GM21423 (cell line): Measurements from ENCODE around the gene NR1H2.

Source experiments
- ATAC-seq: cut with Tn5 transposase; IDR thresholded peaks from one replicate; pipeline ENCODE4 v1.9.1; 2021; ENCODE audit warnings: mild to moderate bottlenecking, moderate library complexity; ENCODE audit not compliant: unreplicated experiment

The NR1H2 gene

DNA sequence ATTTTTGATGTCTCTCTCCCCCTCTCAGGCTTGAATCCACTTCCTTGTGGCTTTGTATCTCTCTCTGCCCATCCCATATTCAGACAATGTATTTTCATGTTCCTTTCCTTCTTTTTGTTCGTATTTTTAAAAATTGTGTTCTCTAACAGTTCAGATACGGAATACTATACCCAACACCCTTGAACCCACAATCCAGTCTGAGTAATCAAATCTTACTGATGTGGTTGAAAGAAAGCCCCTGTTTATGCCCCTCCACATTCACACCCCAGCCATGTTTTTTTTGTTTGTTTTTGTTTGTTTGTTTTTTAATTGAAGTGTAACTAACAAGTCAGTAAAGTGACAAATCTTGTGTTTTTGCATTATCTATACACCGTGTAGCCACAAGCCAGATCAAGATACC lies 43.9 kb downstream of the NR1H2 start:
- no peak for ATAC-seq

DNA sequence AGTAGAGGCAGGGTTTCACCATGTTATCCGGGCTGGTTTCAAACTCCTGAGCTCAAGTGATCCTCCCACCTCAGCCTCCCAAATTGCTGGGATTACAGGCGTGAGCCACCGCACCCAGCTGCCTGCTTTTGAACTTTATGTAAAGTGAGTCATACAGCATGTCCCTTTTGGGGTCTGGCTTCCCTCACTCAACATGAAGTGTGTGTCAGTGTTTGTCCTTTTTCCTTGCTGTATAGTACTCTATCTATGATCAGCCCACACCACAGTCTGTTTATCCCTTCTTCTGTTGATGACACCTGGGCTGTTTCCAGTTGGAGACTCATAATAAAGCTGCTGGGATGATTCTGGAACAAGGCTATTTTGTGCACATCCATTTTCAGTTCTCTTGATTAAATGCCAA lies 44.6 kb downstream of the NR1H2 start:
- no peak for ATAC-seq

DNA sequence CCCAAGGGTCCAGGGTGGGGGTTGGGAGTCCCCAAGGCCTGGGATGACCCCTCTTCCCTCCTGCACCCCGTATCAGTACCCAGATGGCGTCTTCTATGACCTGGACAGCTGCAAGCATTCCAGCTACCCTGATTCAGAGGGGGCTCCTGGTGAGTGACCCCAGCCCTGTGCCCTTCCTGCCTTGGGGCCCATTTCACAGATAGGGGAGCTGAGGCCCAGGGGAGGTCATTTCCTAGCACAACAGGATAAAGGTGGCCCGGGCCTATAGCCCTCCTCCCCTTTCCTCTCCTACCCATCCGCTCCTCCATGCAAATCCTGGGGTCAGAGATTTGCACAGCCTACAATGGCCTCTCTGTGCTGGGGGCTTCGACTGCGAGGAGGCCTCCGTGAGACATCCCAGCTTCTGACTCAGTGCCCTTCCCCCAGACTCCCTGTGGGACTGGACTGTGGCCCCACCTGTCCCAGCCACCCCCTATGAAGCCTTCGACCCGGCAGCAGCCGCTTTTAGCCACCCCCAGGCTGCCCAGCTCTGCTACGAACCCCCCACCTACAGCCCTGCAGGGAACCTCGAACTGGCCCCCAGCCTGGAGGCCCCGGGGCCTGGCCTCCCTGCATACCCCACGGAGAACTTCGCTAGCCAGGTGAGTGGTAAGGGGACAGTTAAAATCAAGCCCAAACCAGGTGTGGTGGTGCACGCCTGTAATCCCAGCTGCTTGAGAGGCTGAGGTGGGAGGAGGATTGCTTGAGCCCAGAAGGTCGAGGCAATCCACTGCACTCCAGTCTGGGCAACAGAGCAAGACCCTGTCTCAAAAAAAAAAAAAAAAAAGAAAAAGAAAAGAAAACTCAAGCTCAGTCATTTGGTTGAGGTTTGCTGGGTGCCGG lies 46.4 kb downstream of the NR1H2 start:
- no peak for ATAC-seq

DNA sequence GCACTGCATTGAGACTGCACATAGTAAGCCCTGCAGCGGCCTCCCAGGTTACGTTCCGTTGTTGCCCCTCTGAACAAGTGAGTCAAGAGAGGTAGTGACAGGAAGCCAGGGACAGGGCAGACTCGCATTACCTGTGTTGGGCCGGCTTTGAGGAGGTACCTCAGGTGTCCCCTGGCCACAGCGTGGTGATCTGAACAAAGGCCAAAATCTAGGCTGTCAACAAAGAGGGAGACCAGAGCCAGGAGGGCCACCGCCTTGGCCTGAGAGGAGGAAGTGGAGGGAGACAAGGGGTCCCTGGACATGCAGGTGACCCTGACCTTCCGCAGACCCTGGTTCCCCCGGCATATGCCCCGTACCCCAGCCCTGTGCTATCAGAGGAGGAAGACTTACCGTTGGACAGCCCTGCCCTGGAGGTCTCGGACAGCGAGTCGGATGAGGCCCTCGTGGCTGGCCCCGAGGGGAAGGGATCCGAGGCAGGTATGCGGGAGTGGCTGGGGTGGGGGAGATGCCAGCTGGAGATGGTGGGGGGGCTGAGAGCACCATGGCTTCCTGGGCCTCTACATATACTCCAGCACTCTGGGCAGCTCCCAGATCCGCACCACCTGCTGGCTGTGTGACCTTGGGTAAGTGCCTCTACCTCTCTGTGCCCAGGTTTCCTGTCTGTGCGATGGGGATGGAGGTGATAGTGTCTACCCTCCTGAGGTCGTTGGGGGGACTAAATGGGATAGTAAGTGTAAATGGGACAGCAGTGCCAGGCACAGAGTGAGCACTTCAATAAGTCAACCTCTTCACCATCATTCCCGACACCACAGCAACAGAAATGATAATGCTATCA lies 47.2 kb downstream of the NR1H2 start:
- ATAC-seq, result no peak

DNA sequence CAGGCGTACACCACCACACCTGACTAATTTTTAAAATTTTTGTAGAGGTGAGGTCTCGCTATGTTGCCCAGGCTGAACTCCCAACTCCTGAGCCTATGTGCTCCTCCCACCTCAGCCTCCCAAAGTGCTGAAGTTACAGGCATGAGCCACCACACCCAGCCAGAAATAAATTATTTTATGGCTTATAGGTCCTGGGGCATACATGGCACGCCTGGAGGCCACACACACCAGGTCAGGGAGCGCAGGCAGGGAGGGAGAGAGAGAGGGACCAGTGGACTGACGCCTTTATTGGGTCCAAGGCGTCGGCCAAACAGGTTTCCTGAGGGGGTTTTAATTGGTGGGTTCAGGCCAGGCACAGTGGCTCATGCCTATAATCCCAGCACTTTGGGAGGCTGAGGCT lies 49.3 kb downstream of the NR1H2 start:
- no peak for ATAC-seq

DNA sequence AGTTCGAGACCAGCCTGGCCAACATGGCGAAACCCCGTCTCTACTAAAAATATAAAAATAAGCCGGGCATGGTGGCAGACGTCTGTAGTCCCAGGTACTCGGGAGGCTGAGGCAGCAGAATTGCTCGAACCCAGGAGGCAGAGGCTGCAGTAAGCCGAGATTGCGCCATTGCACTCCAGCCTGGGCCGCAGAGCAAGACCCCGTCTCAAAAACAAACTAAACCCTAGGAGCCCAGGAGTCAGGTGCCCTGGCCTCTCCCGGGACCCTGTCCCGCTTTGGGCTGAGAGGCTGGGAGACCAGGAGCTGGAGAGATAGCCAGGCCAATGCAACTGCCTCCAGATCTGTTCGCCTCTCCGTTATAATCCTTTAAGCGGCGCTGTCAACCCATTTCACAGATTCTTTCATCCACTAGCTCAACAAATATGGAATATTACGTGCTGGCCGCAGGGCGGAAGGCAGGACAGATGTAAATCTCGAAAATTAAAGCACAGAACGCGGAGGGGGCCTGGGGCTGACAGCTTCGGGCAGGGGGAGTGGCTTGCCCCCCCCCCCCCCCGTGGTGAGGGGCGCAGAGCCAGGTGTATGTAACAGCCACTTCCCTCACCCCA lies 51.2 kb downstream of the NR1H2 start:
- ATAC-seq, result no peak

DNA sequence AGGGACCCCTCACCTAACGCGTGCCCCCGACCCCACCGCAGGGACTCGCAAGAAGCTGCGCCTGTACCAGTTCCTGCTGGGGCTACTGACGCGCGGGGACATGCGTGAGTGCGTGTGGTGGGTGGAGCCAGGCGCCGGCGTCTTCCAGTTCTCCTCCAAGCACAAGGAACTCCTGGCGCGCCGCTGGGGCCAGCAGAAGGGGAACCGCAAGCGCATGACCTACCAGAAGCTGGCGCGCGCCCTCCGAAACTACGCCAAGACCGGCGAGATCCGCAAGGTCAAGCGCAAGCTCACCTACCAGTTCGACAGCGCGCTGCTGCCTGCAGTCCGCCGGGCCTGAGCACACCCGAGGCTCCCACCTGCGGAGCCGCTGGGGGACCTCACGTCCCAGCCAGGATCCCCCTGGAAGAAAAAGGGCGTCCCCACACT lies 51.8 kb downstream of the NR1H2 start:
- ATAC-seq, result no peak

DNA sequence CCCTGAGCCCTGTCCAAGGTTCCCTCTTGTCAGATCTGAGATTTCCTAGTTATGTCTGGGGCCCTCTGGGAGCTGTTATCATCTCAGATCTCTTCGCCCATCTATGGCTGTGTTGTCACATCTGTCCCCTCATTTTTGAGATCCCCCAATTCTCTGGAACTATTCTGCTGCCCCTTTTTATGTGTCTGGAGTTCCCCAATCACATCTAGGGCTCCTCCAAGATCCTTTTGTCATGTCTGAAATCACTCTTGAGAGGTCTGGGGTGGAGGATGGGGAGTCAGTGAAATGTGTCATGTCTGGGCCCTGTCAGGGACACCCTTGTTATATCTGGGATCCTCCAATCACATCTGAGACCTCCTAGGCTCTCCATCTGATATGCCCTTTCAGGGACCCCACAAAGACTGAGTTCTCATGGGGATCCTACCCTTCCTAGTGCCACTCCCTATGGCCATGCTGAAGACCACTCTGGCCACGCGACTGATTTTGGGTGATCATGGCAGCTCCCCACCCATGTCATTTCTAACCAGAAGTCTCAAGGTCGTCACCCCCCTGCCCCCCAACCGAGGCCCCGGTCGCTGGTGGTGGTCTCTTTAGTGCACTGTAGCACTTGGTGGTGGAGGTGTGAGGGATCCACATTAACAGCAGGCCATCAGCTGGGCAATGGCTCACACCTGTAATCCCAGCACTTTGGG lies 52.7 kb downstream of the NR1H2 start:
- ATAC-seq, result no peak

DNA sequence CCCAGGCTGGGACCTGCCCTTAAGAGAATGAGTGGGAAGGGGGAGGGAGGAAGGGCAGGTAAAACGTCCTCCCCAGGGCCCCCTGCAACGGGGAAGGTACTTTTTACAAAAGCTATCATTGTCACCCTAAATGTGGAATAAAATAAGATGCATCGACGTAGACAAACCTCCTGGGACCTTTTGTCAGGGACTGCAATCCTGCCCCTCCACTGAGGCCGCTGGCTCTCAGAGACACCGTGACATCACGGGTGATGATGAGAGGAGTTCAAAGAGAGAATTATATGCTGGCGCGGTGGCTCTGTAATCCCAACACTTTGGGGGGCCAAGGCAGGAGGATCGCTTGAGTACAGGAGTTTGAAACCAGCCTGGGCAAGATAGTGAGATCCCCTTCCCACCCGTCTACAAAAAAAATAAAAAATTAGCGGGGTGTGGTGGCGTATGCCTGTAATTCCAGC lies 54.7 kb downstream of the NR1H2 start:
- ATAC-seq, result no peak

DNA sequence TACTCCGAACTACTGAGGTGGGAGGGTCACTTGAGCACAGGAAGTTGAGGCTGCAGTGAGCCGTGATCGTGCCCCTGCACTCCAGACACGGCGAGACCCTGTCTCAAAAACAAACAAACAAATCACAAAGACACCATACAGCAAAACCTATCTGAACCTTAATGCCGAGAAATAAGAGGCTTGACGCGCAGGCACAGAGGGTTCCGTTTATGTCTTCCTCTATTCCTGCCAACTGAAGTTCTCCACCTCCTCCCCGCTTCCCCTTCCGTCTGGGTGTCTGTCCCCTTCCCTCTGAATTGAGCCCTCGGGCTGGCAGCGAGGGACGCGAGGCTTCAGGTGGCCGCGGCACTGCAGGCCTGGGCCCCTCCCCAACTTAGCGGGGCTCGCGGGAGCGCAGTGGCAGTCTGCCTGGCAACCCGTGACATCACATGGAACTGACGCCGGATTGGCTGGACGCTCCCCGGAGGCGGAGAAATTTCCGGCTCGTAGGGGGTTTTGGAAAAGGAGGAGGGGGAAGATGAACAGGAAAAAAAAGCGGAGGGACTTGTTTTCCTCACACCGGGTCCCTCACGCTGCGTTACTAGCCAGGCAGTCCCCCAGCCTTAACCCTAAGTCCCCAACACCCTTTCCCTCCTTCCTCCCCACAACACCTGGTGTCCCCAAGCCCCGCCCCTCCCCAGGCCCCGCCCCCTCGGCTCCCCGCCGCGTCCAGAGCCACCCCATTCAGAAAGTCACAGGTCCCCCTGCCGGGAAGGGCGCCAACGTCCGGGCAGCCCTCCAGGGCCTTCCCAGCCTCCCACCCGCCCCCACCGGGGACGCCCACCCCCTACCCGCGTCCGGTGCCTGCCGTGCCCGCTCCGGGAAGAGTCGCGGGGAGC lies 55.3 kb downstream of the NR1H2 start:
- ATAC-seq, result peak; percentile 58

DNA sequence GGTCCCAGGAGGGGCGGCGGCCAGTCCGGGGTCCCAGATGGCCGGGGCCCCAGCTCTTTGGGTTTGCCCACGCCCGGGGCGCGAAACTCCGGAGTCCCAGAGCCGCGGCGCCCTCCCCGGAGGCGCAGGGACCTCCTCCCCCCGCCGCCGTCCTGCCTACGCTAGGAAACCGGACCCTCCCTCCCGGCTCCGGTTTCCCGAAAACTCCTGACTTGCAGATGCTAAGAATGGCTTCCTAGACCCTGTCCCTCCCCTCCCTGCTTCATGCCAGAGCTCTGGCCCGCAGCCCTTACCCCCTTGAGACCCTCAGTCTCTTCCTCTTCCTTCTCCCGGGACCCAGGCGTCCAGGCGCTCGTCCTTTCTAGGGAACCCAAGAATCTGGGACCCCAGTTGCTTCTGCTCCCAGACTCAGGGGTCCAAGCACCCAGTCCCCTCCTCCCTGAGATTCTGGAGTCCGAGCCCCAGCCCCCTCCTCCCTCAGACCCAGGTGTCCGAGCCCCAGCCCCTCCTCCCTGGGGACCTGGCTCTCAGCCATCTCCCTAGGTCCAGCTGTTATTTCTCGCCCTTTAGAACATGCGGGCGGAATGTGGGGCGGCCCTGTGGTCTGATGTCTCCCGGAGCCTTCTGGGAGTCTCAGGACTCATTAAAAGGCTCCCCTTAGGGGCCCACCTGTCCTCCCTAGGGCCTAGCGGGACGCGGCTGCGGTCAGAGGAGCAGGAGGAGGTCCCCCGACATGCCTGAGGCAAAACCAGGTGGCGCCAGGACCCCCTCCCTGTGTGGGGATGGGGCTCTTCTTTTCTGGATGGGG lies 56.2 kb downstream of the NR1H2 start, which contains the start of gene MYBPC2:
Gene MYBPC2, plus strand, starts transcription at position 672 of the 808 bp plus-strand sequence. Its CDS starts 62 bp downstream, at position 734.
- no peak for ATAC-seq
